Lower leg skin (tissue), 3 donors: ENCODE data around the gene METRNL.

Source experiments
- CTCF ChIP-seq, 3 donors: fragments of 450-650 bp; IDR thresholded peaks; one replicate each; pipeline ENCODE4 v1.5.1; 2016; ENCODE audit warnings: antibody characterized with exemption in 3 of 3, mild to moderate bottlenecking in 3 of 3, moderate library complexity in 2 of 3
- POLR2A ChIP-seq, 2 donors: fragments of 450-650 bp; IDR thresholded peaks; one replicate each; pipeline ENCODE4 v1.6.1; 2016 to 2017; ENCODE audit warnings: antibody characterized with exemption in 2 of 2, mild to moderate bottlenecking in 1 of 2, moderate library complexity in 1 of 2

GRCh38 chr17:83101805-83102480, 22.5 kb downstream of the METRNL start:
- TF ChIP-seq CTCF (IDR thresholded peaks at IDR 0.05) (no peak), POLR2A (IDR thresholded peaks at IDR 0.05) (no peak)
